ENCODE results near the gene FIBP. TPM values are rescaled to one million over a fixed set of nuclear protein-coding genes. Genes with fewer than 3 reads are reported as not detected.

FIBP gene
- total RNA-seq: 101 and 125 TPM in 2 replicates

DNA sequence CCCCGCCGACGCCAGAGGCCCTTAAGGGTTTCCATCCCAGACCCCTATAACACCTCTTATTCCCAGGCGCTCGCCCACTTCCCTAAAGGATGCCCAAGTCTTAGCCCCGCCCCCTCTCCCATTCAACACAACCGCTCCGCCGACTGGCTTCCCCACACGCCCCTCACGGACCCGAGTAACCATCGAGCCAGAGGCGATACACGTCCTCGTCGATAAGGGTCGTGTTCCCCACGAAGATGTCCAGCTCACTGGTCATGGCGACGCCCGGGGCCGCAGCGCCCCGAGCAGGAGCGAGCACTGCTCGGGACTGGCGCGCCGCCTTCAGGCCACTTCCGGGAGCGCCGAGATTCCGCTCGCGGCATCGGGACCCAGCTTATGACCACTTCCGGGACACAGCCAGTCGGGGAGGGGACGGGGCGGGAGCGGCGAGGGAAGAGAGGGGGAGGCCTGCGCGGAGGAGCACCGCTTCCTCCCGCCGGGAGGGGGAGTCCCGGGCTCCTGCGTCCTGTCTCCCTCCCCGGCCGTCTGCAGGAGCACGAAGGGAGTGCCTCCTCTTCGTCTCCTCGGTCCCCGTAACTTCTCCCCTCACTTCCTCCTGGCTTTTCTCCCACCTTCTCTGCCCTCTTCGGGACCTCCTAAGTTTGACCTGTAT is at the start of gene FIBP:
Gene FIBP, minus strand, starts transcription at position 309 of the 652 bp plus-strand sequence. Its CDS starts 53 bp downstream, at position 256.

DNA sequence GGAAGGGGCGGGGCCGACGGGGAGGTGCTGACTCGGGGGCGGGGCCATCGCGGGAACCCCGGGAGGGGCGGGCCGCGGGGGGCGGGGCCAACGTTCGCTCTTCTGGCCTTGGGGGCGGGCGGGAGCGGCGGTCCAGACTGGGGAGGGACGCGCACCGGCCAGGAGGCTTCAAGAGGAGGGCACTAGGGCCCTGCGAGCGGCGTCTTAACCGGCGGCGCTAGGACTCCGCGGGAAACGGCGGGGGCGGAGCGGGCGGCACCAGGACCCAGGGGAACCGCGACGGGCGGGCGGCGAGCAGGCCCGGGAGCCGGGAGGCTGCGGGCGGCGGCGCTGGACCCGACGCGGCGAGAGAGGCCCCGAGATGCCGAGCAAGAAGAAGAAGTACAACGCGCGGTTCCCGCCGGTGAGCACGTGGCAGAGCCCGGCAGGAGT is 30.9 kb upstream of the FIBP start, which contains the start of gene DRAP1:
Gene DRAP1, plus strand, starts transcription at position 286 of the 432 bp plus-strand sequence. Its CDS starts 76 bp downstream, at position 362.

DNA sequence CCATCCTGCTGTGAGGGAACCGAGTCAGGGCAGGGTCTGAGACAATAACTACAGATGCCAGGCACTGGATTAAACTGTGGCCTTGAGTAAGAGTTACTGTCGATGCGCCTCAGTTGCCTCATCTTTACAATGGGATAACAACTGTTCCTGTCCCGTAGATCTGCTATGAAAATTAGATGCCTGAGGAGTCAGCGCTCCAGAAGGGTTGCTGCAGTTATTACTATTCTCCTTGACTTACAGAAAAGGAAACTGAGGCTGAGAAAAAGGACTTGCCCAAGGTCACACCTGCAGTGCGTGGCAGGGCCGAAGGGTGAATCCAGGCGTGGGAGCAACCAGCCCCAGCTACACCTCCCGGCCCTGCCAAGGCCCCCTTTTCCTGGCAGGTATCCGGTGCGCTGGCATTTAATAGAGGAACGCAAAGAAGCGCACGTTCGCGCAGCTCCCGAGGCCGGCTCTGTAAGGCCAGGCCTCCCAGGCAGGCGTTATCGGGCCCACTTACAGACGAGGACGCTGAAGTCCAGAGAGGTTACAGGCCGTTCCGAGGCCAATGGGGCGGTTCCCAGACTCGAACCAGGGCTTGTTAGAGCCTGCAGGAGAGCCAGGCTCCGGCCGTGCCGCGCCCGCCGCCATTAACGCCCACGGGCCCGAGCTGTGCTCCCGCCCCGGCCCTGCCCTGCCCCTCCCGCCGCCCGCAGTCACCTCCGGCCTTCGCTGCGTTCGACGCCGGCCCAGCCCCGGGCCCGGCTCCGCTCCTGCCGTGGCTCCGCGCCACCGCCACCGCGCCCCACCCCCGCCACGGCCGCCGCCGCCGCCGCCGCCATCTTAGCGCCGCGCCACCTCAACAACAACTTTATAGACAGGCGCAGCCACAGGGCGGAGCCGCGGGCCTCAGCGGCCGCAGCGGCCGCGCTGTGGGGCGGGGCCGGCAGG is 30.2 kb upstream of the FIBP start, which contains the start of gene C11orf68:
Gene C11orf68, minus strand, starts transcription at position 852 of the 930 bp plus-strand sequence. Its CDS starts 31 bp downstream, at position 821.

DNA sequence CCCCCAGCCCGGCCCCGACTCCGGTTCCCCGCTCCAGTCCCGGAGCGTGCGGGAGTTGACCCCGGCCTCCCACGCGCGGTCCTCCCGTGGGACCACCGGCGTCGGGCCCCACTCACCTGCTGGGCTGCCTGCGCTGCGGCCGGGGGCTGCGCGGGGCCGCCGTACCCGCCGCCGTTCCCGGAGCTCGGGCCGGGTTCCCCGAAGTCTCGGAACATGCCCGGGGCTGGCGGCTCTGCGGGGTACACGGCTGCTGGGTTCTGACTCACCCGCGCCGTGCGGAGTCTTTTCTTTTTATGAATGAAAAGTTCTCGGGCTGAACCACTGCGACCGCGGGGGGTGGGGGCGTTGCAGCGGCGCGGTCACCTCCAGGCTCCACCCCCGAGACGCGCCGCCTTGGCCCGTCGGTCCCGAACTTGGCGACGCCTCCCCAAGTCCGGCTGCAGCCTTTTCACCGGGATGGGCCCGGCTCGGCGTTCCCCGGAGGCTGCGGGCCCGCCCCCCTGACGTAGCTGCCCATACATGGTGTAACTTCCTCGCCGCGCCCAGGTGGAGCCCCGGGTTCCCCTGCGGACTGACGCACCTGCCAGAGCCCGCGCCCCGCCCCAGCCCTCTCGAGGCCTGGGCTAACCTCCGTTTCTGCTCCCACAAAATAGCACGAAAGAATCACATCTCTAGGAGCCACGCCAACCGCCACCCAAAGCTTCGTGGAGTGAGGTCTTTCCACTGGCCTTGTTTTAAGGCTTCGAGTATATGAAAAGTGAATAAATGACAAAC is 12.0 kb upstream of the FIBP start, which contains the start of gene FOSL1:
Gene FOSL1, minus strand, starts transcription at position 264 of the 774 bp plus-strand sequence. Its CDS starts 49 bp downstream, at position 215.

DNA sequence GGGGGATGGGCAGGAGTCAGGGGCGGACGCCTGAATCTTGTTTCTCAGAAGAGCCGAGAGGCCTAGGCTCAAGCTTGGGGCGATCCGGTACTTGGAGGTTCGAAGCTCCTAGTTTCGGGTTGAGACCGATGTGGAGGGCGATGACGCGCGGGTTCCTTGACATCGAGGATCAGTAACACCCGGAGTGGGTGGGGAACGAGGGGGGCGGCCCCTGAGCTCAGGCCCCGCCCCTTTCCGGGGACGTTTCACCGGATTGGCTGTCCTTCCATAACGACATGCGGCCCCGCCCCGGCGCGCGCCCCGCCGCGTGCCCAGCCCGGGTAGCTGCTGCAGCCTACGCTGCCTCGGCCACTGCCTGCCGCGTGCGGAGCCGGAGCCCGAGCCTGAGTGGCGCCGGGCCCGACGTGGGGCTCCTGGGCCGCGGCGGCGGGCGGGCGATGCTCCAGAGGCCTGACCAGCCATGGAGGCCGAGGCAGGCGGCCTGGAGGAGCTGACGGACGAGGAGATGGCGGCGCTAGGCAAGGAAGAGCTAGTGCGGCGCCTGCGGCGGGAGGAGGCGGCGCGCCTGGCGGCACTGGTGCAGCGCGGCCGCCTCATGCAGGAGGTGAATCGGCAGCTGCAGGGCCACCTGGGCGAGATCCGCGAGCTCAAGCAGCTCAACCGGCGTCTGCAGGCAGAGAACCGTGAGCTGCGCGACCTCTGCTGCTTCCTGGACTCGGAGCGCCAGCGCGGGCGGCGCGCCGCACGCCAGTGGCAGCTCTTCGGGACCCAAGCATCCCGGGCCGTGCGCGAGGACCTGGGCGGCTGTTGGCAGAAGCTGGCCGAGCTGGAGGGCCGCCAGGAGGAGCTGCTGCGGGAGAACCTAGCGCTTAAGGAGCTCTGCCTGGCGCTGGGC is 2.3 kb upstream of the FIBP start, which contains the start of gene CCDC85B:
Gene CCDC85B, plus strand, starts transcription at position 350 of the 895 bp plus-strand sequence. Its CDS starts 111 bp downstream, at position 461.

DNA sequence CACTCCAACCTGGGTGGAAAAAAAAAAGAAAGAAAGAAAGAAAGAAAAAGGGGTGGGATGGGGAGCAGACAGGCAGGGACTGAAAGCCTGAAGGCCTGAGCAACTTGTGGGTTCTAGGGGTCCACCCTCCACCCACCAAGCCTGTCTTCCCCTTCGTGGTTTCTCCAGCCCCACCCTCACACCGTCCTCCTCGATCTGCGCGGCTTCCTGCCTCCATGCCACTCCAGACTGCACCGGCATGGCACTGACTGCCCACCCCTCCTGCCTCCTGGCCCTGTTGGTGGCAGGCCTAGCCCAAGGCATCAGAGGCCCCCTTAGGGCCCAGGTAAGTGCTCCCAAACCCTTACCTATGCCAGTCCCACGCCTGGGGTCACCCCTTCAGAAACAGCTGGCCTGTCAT is 8.7 kb downstream of the FIBP start, which contains the start of gene CTSW:
Gene CTSW, plus strand, starts transcription at position 221 of the 400 bp plus-strand sequence. Its CDS starts 18 bp downstream, at position 239.

DNA sequence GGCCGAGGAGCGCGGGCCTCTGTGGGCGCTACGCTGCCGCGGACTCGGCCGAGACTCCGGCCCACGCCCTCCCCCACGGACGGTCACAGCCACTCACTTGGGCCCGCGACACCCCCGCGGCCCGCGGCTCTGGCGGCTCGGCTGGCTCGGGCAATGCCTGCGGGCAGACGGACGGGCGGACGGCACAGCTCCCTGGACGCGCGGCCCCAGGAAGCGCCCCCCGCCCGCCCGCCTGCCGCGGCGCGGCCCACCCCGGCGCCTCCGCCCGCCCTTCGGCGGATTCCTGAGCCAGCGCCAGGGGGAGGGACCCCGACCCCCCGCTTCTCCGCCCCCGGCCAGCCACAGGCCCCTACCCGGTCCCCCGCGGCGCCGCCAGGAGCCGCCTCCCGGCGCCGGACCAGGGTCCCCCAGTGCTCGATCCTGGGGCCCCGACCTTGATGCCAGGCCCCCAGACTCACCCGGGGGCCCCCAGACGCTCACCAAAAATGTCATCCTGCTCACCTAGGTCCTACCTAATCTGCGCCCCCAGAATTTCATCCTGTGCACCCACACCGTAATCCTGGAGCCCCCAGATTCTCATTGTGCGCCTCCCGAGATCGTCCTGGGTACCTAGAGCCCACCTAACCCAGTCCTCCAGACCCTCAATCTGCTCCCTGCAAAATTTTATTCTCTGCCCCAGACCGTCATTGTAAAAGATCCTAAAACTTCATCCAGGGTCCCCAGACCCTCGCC is 15.5 kb downstream of the FIBP start, which contains the start of gene EFEMP2:
Gene EFEMP2, minus strand, starts transcription at position 215 of the 732 bp plus-strand sequence. CDS start 446 bp downstream, outside the sequence.

DNA sequence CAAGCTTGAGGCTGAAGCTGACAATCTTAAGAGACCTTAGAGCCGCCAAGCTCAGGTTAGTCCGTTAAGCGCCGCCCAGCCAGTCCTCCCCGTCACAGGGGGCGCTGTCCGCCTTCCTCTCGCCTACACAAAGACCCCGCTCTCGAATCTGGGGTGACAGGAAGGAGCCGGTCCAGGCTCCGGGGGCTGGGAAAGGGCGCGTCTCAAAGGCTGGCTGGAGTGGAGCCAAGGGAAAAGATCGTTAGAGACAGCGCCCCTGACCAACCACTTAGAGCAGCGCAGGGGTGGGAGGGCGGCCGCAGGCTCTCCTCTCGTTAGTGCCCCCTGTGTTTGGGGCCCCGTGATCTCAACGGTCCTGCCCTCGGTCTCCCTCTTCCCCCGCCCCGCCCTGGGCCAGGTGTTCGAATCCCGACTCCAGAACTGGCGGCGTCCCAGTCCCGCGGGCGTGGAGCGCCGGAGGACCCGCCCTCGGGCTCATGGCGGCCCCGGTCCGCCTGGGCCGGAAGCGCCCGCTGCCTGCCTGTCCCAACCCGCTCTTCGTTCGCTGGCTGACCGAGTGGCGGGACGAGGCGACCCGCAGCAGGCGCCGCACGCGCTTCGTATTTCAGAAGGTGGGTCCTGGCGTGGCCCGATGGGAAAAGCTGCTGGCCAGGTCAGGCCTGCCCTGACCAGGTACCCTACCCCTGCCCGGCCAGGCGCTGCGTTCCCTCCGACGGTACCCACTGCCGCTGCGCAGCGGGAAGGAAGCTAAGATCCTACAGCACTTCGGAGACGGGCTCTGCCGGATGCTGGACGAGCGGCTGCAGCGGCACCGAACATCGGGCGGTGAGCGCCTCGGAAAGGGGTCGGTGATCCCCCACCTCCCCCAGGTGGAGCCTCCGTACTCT is 27.8 kb downstream of the FIBP start, which contains the start of gene MUS81:
Gene MUS81, plus strand, starts transcription at position 156 of the 887 bp plus-strand sequence. Its CDS starts 321 bp downstream, at position 477.

DNA sequence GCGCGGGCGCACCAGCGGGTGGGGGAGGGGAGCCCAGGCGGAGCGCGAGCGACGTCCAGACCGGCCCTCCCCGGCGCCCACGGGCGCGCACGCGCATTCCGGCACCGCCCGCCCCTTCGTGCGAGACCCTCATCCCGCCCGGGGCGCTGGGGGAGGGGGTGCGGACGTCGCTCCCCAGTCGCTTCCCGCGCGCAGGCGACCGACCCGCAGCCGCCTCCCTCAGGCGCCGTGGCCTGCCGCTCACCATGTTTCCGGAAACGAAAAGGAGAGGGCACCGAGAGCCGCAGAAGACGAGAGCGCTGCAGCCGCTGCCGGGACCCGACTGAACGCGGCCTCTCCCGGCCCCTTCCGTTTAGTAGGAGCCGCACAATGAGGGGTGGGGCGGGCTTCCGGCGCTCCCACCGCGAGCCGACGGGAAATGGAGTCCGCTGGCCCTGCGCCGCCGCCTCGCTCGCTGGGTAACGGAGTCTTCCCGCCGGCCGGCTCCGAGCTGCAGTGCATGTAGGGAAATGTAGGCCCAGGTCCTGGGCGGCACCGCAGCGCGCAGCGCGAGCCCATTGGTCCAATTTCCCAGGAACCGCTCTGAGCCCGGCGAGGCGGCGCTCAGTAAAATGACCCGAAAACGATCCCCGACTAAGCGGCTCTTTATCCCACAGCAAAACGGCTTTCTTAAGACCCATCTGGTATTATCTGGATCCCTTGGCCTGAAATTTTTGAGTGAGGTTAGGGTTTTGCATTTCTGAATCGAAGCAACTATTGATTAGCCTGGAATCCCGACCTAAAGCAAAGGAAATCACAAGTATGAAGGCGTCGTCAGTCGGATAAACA is 30.2 kb downstream of the FIBP start, which contains the start of gene CFL1:
Gene CFL1, minus strand, starts transcription at position 328 of the 828 bp plus-strand sequence. Its CDS starts 81 bp downstream, at position 247.

Other genes starting within 250 kb of the FIBP start
- gene RELA, start 225.6 kb downstream of the FIBP start, total RNA-seq: 50.2 and 56.4 TPM in 2 replicates
- gene KAT5, start 176.2 kb downstream of the FIBP start, total RNA-seq: 23.8 and 33.6 TPM in 2 replicates
- gene RNASEH2C, start 167.7 kb downstream of the FIBP start, total RNA-seq: 55.7 and 59.4 TPM in 2 replicates
- 11.2 and 14.4 TPM in 2 replicates for gene AP5B1, start 107.5 kb downstream of the FIBP start, total RNA-seq
- not detected in 2 replicates for gene OVOL1, start 101.4 kb downstream of the FIBP start, total RNA-seq
- gene SNX32, start 54.5 kb downstream of the FIBP start, total RNA-seq: 0.32 and 1.3 TPM in 2 replicates
- 1,265 and 1,321 TPM in 2 replicates for gene CFL1, start 30.3 kb downstream of the FIBP start, total RNA-seq
- 32.7 and 38.1 TPM in 2 replicates for gene MUS81, start 28.0 kb downstream of the FIBP start, total RNA-seq
- gene EFEMP2, start 15.7 kb downstream of the FIBP start, total RNA-seq: 199 and 280 TPM in 2 replicates
- gene CTSW, start 8.6 kb downstream of the FIBP start, total RNA-seq: not detected in 2 replicates
- gene CCDC85B, start 2.2 kb upstream of the FIBP start, total RNA-seq: 75.8 and 91.2 TPM in 2 replicates
- 33.4 and 37.7 TPM in 2 replicates for gene FOSL1, start 11.9 kb upstream of the FIBP start, total RNA-seq
- 12.3 and 14.6 TPM in 2 replicates for gene C11orf68, start 30.6 kb upstream of the FIBP start, total RNA-seq
- 122 and 141 TPM in 2 replicates for gene DRAP1, start 31.0 kb upstream of the FIBP start, total RNA-seq
- not detected in 2 replicates for gene TSGA10IP, start 57.0 kb upstream of the FIBP start, total RNA-seq
- gene SART1, start 73.3 kb upstream of the FIBP start, total RNA-seq: 23.3 and 25.5 TPM in 2 replicates
- gene EIF1AD, start 113.7 kb upstream of the FIBP start, total RNA-seq: 24.9 and 36.8 TPM in 2 replicates
- 48.0 and 54.7 TPM in 2 replicates for gene BANF1, start 114.0 kb upstream of the FIBP start, total RNA-seq
- gene CST6, start 123.5 kb upstream of the FIBP start, total RNA-seq: 0.32 TPM in 1 of 2 replicates, not detected in the other
- not detected in 2 replicates for gene CATSPER1, start 138.0 kb upstream of the FIBP start, total RNA-seq
- gene GAL3ST3, start 160.7 kb upstream of the FIBP start, total RNA-seq: not detected in 2 replicates
- gene SF3B2, start 163.9 kb upstream of the FIBP start, total RNA-seq: 103 and 107 TPM in 2 replicates
- 40.3 and 48.8 TPM in 2 replicates for gene PACS1, start 181.8 kb upstream of the FIBP start, total RNA-seq

Measured in cardiac atrium fibroblast (primary cell).